Esophagus squamous epithelium (tissue), 4 donors: Measurements from ENCODE around the gene CFAP43.

ENCODE experiments used
- CTCF ChIP-seq, 6 experiments: fragments of 450-650 bp in 4 of 6; fragments of 200-600 bp in 2 of 6; sonication (generic) in 2 of 6; IDR thresholded peaks; one replicate each; pipeline ENCODE4 v1.5.1; 2016 to 2019; ENCODE audit warnings: antibody characterized with exemption in 6 of 6, mild to moderate bottlenecking in 4 of 6, moderate library complexity in 4 of 6
- POLR2A ChIP-seq, 4 donors: fragments of 450-650 bp; IDR thresholded peaks; one replicate each; pipeline ENCODE4 v1.6.1; 2017; ENCODE audit warnings: antibody characterized with exemption in 4 of 4, mild to moderate bottlenecking in 4 of 4, moderate library complexity in 3 of 4

GRCh38 chr10:104190695-104191094 is 41.5 kb downstream of the CFAP43 start:
- TF ChIP-seq CTCF (IDR thresholded peaks at IDR 0.05): no peak
- no peak for TF ChIP-seq POLR2A (IDR thresholded peaks at IDR 0.05)
